ENCODE results near the gene SAMD11. TPM values are rescaled to one million over a fixed set of nuclear protein-coding genes. Genes with fewer than 3 reads are reported as not detected.

The SAMD11 gene
- total RNA-seq, 1 donor from 2014 or later, result 46.2 TPM

DNA sequence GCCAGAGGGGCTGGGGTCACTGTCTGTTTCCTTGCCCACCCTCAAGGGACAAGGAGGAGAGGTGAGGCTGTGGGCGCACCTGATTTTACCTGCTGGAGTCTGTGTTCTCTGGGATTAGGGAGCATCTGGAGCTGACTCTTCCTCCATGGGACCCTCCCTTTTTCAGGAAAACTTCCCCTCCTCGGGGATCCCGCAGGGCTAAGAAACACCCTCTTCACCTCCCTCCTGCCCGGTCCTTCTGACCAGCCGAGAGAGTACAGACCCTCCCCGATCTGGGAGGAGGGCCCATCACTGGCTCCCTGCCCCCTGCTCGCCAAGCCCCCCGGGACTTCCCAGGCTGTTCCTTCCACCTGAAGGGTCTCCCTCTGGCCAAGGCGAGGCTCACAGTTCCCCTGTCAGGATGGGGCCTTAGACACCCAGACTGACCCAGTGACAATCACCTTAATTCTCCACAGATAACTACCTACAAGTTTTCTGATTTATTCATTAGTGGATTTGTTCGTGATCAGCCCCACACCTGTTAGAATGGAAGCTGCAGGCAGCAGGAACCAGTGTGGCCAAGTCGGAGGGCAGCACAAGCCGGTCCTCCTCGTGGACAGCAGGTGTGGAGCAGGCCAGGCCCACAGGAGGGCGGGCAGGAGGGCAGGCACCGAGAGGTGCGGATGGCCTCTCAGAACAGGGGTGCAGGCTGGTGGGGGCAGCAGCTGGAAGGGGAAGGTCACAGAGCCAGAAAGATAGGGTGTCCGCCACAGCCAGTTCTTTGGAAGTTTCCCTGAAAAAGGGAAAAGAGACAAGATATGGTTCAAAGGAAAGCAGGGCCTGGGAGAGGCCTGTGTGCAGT is 15.9 kb upstream of the SAMD11 start:
- Mint-ChIP-seq H3K4me3 (ENCODE audit: unreplicated experiment) (no peak overlapping the region), H3K4me1 (ENCODE audit: low read depth, unreplicated experiment) (peaks cover 21% of the 10 kb centered on the region), H3K9me3 (ENCODE audit: unreplicated experiment) (peaks cover 11% of the 10 kb centered on the region), H3K27ac (ENCODE audit: unreplicated experiment) (no peak overlapping the region), H3K27me3 (ENCODE audit: unreplicated experiment) (peaks cover 24% of the 10 kb centered on the region), H3K36me3 (ENCODE audit: unreplicated experiment) (no peaks in the 10 kb centered on the region)
- peak; percentile 14 for DNase-seq
- TF ChIP-seq CTCF (IDR thresholded peaks at IDR 0.05; ENCODE audit: partially characterized antibody, unreplicated experiment), result no peak

DNA sequence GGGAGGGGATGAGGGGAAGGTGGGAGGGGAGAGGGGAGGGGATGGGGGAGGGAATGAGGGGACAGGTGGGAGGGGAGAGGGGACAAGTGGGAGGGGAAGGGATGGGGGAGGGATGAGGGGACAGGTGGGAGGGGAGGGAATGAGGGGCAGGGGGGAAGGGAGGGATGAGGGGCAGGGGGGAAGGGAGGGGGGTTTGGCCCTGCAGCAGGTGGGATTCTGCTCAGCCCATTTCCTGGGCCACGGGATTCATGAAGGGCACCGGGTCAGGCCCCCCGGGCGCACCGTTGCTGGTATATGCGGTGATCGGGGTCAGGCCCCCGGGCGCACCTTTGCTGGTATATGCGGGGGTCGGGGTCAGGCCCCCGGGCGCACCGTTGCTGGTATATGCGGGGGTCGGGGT is 15.1 kb upstream of the SAMD11 start:
- Mint-ChIP-seq H3K36me3 (ENCODE audit: unreplicated experiment) (no peaks in the 10 kb centered on the region), H3K27me3 (ENCODE audit: unreplicated experiment) (peaks cover 23% of the 10 kb centered on the region), H3K4me1 (ENCODE audit: low read depth, unreplicated experiment) (peaks cover 21% of the 10 kb centered on the region), H3K27ac (ENCODE audit: unreplicated experiment) (no peak overlapping the region), H3K4me3 (ENCODE audit: unreplicated experiment) (no peak overlapping the region), H3K9me3 (ENCODE audit: unreplicated experiment) (peaks cover 10% of the 10 kb centered on the region)
- no peak for TF ChIP-seq CTCF (IDR thresholded peaks at IDR 0.05; ENCODE audit: partially characterized antibody, unreplicated experiment)
- DNase-seq, result peak; percentile 11

DNA sequence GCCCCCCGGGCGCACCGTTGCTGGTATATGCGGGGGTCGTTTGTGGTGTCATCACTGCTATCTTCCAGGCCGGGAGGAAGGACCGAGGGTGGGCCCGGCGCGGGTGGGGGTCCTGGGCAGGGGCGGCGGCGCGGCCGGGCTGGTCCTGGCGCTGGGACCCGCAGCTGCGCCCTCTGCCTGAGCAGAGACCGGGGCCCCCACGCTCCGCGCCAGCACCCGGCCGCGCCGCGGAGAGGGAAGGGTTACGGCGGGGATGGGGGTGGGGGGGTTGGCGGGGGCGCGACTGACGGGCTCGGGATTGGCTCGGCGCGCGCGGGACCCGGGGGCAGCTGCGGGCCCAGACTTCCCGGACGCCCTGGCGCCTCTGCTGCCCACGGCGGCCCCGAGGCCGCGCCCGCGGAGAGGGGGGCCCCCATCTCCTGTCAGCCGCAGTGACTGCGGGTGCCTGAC is 13.8 kb upstream of the SAMD11 start:
- Mint-ChIP-seq H3K9me3 (ENCODE audit: unreplicated experiment) (peaks cover 10% of the 10 kb centered on the region), H3K27ac (ENCODE audit: unreplicated experiment) (no peak overlapping the region), H3K36me3 (ENCODE audit: unreplicated experiment) (peaks cover under 1% of the 10 kb centered on the region), H3K27me3 (ENCODE audit: unreplicated experiment) (peaks cover 23% of the 10 kb centered on the region), H3K4me1 (ENCODE audit: low read depth, unreplicated experiment) (peaks cover 21% of the 10 kb centered on the region), H3K4me3 (ENCODE audit: unreplicated experiment) (no peak overlapping the region)
- TF ChIP-seq CTCF (IDR thresholded peaks at IDR 0.05; ENCODE audit: partially characterized antibody, unreplicated experiment), result no peak
- DNase-seq, result peak; percentile 28

GRCh38 chr1:910311-910880 is 13.3 kb upstream of the SAMD11 start:
- peak; percentile 18 for DNase-seq
- no peak for TF ChIP-seq CTCF (IDR thresholded peaks at IDR 0.05; ENCODE audit: partially characterized antibody, unreplicated experiment)
- Mint-ChIP-seq H3K4me1 (ENCODE audit: low read depth, unreplicated experiment) (peaks cover 19% of the 10 kb centered on the region), H3K9me3 (ENCODE audit: unreplicated experiment) (peaks cover 13% of the 10 kb centered on the region), H3K27ac (ENCODE audit: unreplicated experiment) (no peak overlapping the region), H3K36me3 (ENCODE audit: unreplicated experiment) (peaks cover 4% of the 10 kb centered on the region), H3K4me3 (ENCODE audit: unreplicated experiment) (no peak overlapping the region), H3K27me3 (ENCODE audit: unreplicated experiment) (peaks cover 21% of the 10 kb centered on the region)
